ENCODE results near the gene OXLD1. TPM values are rescaled to one million over a fixed set of nuclear protein-coding genes. Genes with fewer than 3 reads are reported as not detected.
"Not testable (repeated sequence)": the region's sequence is repeated elsewhere in the genome, so short reads cannot be mapped to it uniquely, and the experiment has no call there.

The OXLD1 gene
- polyA plus RNA-seq, 1 donor = 12.0 TPM

GRCh38 chr17:81682565-81683207, 16.3 kb upstream of the OXLD1 start:
- no peak for DNase-seq

GRCh38 chr17:81681672-81682071, 15.3 kb upstream of the OXLD1 start:
- DNase-seq = no peak

GRCh38 chr17:81680150-81680549, 13.7 kb upstream of the OXLD1 start:
- no peak for DNase-seq

GRCh38 chr17:81676906-81677305, 10.5 kb upstream of the OXLD1 start:
- DNase-seq = no peak

GRCh38 chr17:81675515-81676221, 9.3 kb upstream of the OXLD1 start:
- DNase-seq = not testable (repeated sequence)

- no peak for DNase-seq
Observed at GRCh38 chr17:81673561-81674258, 7.3 kb upstream of the OXLD1 start.

- no peak for DNase-seq
Observed at GRCh38 chr17:81672954-81673353, 6.5 kb upstream of the OXLD1 start.

GRCh38 chr17:81672504-81672903, 6.1 kb upstream of the OXLD1 start:
- DNase-seq = no peak

- DNase-seq = no peak
Observed at GRCh38 chr17:81667754-81668153, 1.3 kb upstream of the OXLD1 start.

- DNase-seq = no peak
Observed at GRCh38 chr17:81666092-81666341, 388 bp downstream of the OXLD1 start.

- no peak for DNase-seq
Observed at GRCh38 chr17:81665205-81666091, 957 bp downstream of the OXLD1 start.

GRCh38 chr17:81664051-81664470, 2.3 kb downstream of the OXLD1 start:
- DNase-seq = no peak

GRCh38 chr17:81662002-81662401, 4.4 kb downstream of the OXLD1 start:
- DNase-seq = no peak

- DNase-seq = no peak
Observed at GRCh38 chr17:81660441-81660840, 6.0 kb downstream of the OXLD1 start.

GRCh38 chr17:81659038-81659437, 7.4 kb downstream of the OXLD1 start:
- no peak for DNase-seq

- no peak for DNase-seq
Observed at GRCh38 chr17:81656835-81657234, 9.6 kb downstream of the OXLD1 start.

GRCh38 chr17:81656118-81656743, 10.2 kb downstream of the OXLD1 start, which contains the start of gene PDE6G:
TSS of gene PDE6G (minus strand) at chr17:81656542. CDS start at chr17:81653305, 3,237 bp downstream.
- no peak for DNase-seq

- DNase-seq = no peak
Observed at GRCh38 chr17:81655378-81656117, 10.9 kb downstream of the OXLD1 start.

- no peak for DNase-seq
Observed at GRCh38 chr17:81652906-81653771, 13.3 kb downstream of the OXLD1 start.

- no peak for DNase-seq
Observed at GRCh38 chr17:81651692-81652091, 14.7 kb downstream of the OXLD1 start.

- no peak for DNase-seq
Observed at GRCh38 chr17:81650951-81651350, 15.5 kb downstream of the OXLD1 start.

Measured in hindlimb muscle (tissue), 1 donor.